GM13976 (cell line): ENCODE measurements around the gene RDH8.

Experiments
- DNase-seq: peaks from one replicate; pipeline ENCODE4 v3.0.0; 2012; ENCODE audit warnings: low spot score
- CTCF ChIP-seq: IDR thresholded peaks from 2 replicates; pipeline ENCODE4 v1.5.1; 2012; ENCODE audit warnings: borderline replicate concordance, mild to moderate bottlenecking; ENCODE audit not compliant: insufficient read depth; ENCODE audit errors: extremely low read depth, missing control alignments, control extremely low read depth
- in situ Hi-C: fragments of 300-500 bp; cut with MboI; formaldehyde crosslinking; loops from one replicate; pipeline ENCODE4 v1.12.0; 2022; ENCODE audit warnings: low sequenced_read_pairs, mixed read lengths, inconsistent platforms; ENCODE audit not compliant: unreplicated experiment

Gene RDH8

DNA sequence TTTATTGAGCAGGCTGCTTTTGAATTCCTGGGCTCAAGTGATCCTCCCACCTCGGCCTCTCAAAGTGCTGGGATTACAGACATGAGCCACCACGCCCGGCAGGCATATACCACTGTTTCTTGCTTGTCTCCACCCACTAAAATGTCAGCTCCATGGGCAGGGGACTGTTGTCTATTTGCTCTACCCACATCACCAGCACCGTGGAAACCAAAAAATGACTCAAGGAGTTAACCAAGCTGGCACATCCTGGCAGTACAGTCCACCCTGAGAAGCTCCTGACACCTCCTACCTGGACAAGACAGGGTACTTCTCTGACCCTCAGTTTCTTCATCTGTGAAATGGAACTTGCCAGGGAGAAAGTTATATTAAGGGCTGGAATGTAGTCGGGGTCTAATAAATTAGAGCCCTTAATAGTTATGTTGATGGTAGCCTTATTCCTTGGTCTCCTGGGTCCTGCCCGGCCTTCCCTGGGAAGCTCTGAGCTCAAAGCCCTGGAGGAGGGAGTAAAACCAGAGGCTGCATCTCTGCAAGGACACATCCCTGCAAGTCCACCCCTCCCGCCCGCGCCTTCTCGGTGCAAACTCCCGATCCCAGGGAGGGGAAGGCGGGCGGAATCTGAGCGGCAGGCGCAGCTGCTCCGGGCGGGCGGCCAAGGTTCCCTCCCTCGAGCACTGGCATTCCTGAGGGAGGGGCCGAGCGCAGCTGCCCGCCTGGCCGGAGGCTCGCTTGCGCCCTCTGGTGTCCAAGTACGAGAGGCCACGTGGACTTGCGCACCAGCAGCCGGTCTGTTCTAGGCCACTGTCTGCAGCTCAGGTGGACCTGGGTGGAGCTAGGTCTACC, 14.1 kb downstream of the RDH8 start:
- peak; percentile 94 for TF ChIP-seq CTCF
- peak; percentile 96 for DNase-seq
- in situ Hi-C loops, result loop anchor here (10.0 kb wide), 1 partner anchor 93 kb away; the partner anchor contains the start of gene OLFM2

DNA sequence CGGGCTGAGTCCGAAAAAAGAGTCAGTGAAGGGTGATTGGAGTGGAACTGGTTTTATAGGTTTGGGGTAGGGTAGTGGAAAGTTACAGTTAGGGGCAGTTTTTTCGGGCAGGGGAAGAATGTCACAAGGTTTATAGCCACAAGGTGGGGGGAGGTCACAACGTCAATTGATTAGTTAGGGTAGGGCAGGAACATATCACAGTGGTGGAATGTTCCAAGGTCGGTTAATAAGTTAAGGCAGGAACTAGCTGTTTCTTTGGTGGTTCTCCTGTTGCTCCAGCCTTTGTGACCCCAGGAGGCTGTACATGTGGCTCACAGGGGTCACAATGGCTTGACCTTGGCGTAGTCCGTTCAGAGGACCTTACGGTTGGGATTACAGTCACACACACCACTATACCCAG, 20.3 kb downstream of the RDH8 start:
- no peak for TF ChIP-seq CTCF
- in situ Hi-C loops, result no loop called here
- no peak for DNase-seq

GRCh38 chr19:10036601-10037071, 23.4 kb downstream of the RDH8 start:
- in situ Hi-C loops, result no loop called here
- no peak for TF ChIP-seq CTCF
- DNase-seq, result no peak

DNA sequence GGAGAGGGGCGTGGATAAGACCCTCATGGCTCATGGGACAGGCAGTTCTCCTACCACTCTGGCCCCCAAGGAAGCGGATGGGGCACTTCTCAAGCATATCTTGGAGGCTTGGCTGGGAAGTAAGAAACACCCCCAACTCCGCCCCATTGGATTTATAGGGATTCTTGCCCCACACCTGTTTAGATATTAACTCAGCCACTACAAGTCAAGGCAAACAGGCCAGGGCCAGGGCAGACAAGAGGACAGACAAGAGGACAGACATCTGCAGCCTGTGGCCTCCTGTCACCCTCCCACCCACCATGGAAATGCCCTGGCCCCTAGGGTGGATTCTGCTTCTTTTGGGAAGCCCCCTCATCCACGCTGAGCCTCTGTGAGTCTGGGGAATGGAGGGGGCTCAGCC, 24.1 kb downstream of the RDH8 start:
- TF ChIP-seq CTCF, result no peak
- in situ Hi-C loops, result no loop called here
- no peak for DNase-seq

GRCh38 chr19:10037809-10038208, 24.5 kb downstream of the RDH8 start:
- in situ Hi-C loops, result no loop called here
- no peak for DNase-seq
- TF ChIP-seq CTCF, result no peak

DNA sequence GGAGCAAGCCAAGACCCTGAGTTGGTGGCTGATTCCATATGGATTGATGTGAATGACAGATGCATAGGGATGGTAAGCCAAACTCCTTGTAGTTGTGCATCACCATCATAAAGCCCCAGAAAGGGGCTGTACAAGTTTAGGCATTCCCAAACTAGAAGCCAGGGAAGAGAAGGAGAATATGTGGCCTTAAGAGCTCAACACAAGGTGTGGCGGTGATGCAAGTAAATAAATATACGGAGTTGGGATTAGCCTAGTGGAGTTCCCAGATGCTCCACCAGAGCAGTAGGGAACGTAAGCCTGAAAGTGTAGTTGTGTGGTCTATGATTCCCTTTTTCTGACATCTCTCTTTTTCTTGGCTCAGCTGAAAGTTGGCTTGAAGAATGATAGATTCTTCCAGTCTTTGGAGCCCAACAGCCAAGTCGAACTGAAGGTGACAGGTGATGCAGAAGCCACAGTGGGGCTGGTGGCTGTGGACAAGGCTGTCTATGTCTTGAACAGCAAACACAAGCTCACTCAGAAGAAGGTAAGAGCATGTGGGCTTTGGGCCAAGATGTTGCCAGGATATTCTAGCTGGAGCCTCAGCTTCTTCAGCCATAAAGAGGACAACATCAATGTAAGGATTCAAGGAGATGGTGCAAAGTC, 30.1 kb downstream of the RDH8 start:
- TF ChIP-seq CTCF, result no peak

More for the DNA sequence above, 30.1 kb downstream of the RDH8 start:
- DNase-seq, result no peak
- in situ Hi-C loops, result no loop called here
